Peyer's patch (tissue), 4 donors: ENCODE measurements around the gene CALR3.
"Not testable (repeated sequence)": the region's sequence is repeated elsewhere in the genome, so short reads cannot be mapped to it uniquely, and the experiment has no call there.

Experiments
- CTCF ChIP-seq, 6 experiments: fragments of 450-650 bp in 4 of 6; fragments of 200-600 bp in 2 of 6; sonication (generic) in 1 of 6; IDR thresholded peaks; one replicate each; pipeline ENCODE4 v1.5.1; 2017 to 2019; ENCODE audit warnings: antibody characterized with exemption in 6 of 6, mild to moderate bottlenecking in 3 of 6, moderate library complexity in 1 of 6
- POLR2A ChIP-seq, 2 donors: fragments of 450-650 bp; IDR thresholded peaks; one replicate each; pipeline ENCODE4 v1.5.1; 2017; ENCODE audit warnings: antibody characterized with exemption in 2 of 2, mild to moderate bottlenecking in 2 of 2, moderate library complexity in 2 of 2

- TF ChIP-seq CTCF, POLR2A (IDR thresholded peaks at IDR 0.05): not testable (repeated sequence)
These were observed 23.4 kb downstream of the CALR3 start for GRCh38 chr19:16472559-16472899.
